Frontal cortex (tissue), 4 donors: Measurements from ENCODE around the gene BCR. TPM values are rescaled to one million over a fixed set of nuclear protein-coding genes. Genes with fewer than 3 reads are reported as not detected.

ENCODE experiments used
- DNase-seq, 2 donors: peaks; one replicate each; pipeline ENCODE4 v3.0.0; 2012; ENCODE audit warnings: low spot score in 2 of 2
- FAIRE-seq: peaks from 2 replicates; lab custom pipeline; 2012; peaks lifted over from hg19 to GRCh38; lab: Jason Lieb, UNC
- total RNA-seq: library from RNA; depleted of rRNA; stranded (reverse); fragments of >200 nt; gene quantifications from one replicate; pipeline ENCODE4 v1.2.3, GENCODE V29; 2014
- donor health status: control.
- donor health status: control.
- donor health status: control.

BCR gene
- total RNA-seq, 1 donor from 2014 or later: 46.1 TPM

DNA sequence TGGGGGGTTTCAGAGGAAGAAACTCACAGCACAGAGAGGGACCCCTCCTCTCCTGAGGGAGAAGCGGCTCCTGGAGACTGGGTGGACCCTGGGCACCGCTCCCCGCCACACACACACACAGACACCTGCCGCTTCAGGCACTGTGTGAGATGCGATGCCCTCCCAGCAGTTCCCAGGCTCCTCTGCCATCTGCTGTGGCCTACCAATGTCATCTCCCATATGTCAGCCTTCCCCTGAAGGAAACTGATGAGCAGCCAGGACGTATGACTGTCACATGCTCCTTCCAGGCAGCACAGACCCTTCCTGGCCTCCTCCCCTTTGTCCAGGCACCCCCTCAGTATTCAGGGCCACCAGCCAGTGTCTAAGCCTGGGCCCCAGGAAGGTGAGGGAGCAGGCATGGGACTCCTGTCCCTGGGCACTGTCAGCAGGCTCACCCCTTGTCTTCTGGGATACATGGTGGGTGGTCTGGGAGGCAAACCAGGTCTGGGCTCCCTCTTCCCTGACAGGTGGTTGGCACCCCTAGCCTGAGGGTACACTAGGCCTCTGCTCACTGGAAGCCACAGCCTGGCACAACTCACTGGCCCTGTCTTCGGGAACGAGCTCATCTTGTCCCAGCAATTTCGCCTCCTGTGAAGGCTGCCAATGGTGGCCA is 11.8 kb upstream of the BCR start:
- no peak for FAIRE-seq
- DNase-seq: no peak

DNA sequence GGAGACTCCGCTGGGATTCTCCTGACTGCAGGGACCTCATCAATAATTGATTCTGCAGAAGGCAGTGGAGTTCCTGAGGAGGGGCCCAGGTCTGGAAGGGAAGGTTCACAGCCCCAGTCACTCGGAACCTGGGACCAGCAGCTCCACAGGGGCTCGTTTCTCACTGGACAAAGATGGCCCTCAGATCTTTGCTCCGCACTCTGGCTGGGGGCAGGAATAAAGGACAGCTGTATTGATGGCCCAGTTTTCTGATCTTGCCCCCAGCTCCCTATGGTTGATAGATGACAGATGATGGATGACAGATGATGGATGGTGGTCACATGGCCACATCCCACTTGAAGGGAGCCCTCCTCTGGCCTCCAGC is 11.3 kb upstream of the BCR start:
- no peak for FAIRE-seq
- DNase-seq: no peak

DNA sequence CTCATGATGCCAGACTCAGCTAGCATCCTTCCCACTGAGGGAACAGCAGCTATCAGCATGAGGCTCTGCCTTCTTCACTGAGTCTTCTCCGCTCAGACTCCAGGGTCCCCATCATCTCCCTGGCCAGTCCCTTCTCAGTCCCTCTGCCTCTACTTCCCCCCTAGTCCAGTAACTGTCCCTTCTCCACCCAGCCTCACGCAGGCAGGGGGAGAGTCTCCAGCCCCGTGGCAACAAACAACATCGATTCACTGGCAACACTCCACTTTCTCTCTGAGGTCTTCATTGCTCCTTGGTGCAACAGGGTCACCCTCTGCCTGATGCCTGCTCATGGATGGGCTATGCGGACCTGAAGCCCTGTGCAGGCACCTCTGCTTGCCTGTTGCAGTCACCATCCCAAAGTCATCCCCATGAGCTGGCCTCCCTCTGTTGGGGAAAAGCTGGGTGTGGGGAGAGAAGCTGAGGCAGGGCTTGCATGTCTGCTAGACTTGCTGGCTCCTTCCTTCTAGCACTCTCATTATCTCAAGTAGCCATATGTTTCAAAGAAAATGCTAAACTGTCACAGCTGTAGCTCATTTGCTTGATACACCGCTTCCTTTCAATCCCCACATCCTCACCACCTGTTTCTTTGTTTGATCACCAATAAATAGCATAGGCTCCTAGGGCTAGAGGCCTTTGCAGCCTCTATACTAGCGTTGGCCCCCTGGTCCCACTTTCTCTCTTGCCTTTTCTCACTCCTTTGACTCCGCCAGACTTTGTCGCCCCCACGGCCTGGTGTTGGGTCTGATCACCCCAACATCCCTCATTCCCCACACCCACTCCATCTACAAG is 4.3 kb upstream of the BCR start:
- FAIRE-seq (no peak), DNase-seq (no peak)

GRCh38 chr22:23176645-23177027 is 3.7 kb upstream of the BCR start:
- no peak for DNase-seq
- FAIRE-seq: no peak

- DNase-seq (no peak), FAIRE-seq (no peak)
Observed at GRCh38 chr22:23177197-23177596, 3.1 kb upstream of the BCR start.

GRCh38 chr22:23178512-23179254 is 1.6 kb upstream of the BCR start:
- no peak for FAIRE-seq
- peak; percentile 75 to 81 for DNase-seq

DNA sequence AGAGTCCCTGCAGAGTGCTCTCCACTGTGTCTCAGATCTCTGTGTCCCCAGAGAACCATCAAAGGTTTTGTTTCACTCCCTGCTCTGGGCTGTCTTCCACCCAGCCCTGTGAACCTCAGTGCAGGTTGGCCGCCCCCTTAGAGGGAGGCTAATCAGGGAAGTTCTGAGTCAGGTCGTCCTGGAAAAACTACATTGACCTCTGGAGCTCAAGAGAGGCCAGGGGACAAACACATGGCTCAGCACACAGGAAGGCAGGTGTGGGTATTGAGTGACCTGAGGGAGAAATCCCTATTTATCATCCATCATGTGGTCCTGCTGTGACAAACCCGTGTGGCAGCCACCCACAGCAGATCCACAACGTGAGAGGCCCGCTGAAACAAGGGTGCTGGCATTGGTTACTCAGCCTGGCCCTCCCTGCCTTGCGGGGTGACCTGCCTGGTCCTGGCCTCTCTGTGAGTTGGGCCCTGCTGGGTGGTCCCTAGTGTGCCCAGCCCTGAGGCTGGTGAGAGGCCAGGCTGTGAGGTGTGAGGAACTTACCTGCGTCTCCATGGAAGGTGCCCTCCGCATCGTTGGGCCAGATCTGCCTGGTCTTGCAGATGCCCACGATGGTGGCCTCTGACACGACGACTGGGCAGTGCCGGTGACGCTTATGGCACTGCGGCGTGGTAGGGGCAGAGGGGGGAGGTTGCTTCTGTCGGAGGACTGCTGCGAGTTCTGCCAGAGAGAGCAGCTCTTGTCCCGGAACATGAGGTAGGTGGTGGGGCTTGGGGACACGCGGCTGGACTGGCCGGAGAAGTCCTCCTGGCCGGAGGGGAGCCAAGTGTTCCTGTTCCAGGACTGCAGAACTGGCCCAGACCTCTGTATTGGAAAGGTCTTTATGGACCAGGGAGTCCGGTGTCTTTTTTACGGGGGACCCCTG is 669 bp upstream of the BCR start:
- FAIRE-seq (no peak), DNase-seq (no peak)

- peak in 1 of 2 donors; percentile 60 for DNase-seq
- no peak for FAIRE-seq
Observed at GRCh38 chr22:23180893-23181720, 798 bp downstream of the BCR start.

DNA sequence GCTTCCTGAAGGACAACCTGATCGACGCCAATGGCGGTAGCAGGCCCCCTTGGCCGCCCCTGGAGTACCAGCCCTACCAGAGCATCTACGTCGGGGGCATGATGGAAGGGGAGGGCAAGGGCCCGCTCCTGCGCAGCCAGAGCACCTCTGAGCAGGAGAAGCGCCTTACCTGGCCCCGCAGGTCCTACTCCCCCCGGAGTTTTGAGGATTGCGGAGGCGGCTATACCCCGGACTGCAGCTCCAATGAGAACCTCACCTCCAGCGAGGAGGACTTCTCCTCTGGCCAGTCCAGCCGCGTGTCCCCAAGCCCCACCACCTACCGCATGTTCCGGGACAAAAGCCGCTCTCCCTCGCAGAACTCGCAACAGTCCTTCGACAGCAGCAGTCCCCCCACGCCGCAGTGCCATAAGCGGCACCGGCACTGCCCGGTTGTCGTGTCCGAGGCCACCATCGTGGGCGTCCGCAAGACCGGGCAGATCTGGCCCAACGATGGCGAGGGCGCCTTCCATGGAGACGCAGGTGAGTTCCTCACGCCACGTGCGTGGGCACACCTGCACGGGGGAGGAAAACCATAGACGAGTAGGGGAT is 1.5 kb downstream of the BCR start:
- no peak for DNase-seq
- no peak for FAIRE-seq

- DNase-seq (no peak), FAIRE-seq (no peak)
Observed at GRCh38 chr22:23182309-23183060, 2.2 kb downstream of the BCR start.

GRCh38 chr22:23183061-23183698 is 2.9 kb downstream of the BCR start:
- FAIRE-seq: no peak
- no peak for DNase-seq

GRCh38 chr22:23184100-23184763 is 3.9 kb downstream of the BCR start:
- FAIRE-seq (no peak), DNase-seq (no peak)

DNA sequence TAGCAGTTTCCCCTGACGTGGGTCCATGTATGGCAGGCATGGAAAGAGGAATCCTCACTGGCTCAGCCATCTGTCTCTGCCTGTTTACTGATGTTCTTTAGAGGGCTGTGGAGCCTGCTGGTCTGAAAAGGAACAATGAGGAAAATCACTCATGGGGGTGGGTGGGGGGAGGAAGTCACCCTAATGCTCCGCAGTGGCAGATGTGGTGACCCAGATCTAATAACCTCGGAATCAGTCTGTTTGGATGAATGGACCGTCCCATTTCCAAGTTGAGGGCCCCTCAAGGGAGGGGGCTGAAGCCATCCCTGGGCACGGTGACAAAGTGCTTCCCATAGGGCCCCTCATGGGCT is 4.4 kb downstream of the BCR start:
- no peak for DNase-seq
- no peak for FAIRE-seq

- DNase-seq (no peak), FAIRE-seq (no peak)
Observed at GRCh38 chr22:23187211-23187610, 6.9 kb downstream of the BCR start.

DNA sequence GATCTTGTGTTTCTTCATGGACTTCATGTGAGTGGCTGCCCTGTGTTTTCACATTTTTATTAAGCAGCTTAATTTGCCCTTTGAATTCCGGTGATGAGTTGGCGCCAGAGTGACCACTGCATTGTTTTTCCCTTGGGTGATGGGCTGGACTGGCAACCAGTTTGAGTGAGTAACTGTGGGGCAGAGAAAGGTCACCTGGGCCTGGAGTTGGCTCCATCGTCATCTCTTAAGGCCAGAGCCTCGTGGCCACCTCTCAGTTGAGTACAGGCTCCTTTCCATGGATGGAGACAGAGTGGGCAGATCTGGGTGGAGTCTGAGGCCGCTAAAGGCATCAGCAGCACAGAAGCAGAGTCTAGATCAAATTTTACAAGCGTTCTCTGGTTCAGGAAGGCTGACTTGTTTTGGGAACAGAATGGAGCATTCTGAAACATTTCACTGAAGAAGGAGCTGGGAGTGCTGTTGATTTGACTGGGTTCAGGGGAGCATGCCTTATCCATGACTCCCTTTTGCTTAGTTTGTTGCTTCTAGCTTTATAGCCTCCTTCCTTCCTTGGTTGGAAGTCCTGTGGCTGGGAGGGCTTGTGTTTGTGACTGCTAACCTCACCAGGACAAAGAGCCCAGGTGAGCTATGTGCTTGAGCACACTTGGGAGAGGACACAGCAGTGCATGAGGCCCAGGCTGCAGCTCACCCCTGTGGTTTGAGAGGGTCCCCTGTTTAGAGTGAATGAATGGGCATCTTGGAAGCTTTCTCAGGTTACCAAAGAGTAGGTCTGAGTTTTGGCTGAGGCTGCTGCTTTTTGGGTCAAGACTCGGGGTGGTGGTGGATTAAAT is 7.8 kb downstream of the BCR start:
- FAIRE-seq (no peak), DNase-seq (no peak)

- DNase-seq (no peak), FAIRE-seq (no peak)
Observed at GRCh38 chr22:23190526-23190925, 10.2 kb downstream of the BCR start.
